NT2/D1 (cell line): ENCODE results near the gene LRIG2.

Experiments
- YY1 ChIP-seq: IDR thresholded peaks from 2 replicates; pipeline ENCODE4 v1.6.1; 2011; ENCODE audit not compliant: insufficient read length, insufficient read depth
- ZNF274 ChIP-seq: IDR thresholded peaks from 2 replicates; pipeline ENCODE4 v1.6.1; 2011; ENCODE audit warnings: mild to moderate bottlenecking, low read depth, low read length

DNA sequence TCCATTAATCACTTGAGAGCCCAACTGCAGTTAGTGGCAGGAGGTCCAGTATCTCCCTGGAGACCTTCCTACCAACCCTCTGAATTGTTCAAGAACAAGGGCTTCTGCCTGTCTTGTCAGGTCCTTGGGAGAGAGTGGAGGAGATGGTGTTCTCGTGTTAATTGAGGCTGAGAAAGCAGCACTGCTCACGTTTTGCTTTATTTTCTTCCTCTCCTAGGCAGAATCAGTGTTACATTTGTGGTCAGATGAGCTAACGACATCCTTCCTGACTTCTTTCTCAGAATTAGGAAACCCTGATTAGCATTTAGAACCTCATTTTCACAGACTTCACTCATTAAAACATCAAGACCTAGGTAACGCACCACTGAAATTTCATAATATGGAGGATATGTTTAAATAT, 26.4 kb upstream of the LRIG2 start:
- TF ChIP-seq YY1 (no peak), ZNF274 (no peak)
